ENCODE results near the gene WDSUB1.

DNA sequence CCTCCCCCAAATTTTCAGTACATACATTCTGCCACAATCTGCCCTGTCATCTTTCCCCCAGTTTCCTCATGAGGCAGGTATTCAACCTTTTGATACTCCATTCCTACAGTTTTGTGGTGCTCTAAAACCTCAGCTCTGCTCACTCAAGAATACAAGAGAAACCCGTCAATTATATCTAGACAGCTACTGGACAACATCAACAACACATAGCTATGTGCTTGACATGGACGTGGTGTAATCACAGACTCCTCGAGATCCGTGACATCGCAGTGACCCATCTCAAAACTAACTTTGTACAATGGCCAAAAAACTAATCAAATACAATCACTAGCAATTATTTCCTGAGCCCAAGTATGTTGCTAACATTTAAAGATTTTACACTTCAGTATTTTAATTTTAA, 23.6 kb downstream of the WDSUB1 start:
- TF ChIP-seq POLR2A (IDR thresholded peaks at IDR 0.05) = no peak
- TF ChIP-seq, protein P1, sequence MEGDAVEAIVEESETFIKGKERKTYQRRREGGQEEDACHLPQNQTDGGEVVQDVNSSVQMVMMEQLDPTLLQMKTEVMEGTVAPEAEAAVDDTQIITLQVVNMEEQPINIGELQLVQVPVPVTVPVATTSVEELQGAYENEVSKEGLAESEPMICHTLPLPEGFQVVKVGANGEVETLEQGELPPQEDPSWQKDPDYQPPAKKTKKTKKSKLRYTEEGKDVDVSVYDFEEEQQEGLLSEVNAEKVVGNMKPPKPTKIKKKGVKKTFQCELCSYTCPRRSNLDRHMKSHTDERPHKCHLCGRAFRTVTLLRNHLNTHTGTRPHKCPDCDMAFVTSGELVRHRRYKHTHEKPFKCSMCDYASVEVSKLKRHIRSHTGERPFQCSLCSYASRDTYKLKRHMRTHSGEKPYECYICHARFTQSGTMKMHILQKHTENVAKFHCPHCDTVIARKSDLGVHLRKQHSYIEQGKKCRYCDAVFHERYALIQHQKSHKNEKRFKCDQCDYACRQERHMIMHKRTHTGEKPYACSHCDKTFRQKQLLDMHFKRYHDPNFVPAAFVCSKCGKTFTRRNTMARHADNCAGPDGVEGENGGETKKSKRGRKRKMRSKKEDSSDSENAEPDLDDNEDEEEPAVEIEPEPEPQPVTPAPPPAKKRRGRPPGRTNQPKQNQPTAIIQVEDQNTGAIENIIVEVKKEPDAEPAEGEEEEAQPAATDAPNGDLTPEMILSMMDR (IDR thresholded peaks at IDR 0.05) = no peak
